ENCODE data around the gene PPP2R3C.

Gene PPP2R3C

DNA sequence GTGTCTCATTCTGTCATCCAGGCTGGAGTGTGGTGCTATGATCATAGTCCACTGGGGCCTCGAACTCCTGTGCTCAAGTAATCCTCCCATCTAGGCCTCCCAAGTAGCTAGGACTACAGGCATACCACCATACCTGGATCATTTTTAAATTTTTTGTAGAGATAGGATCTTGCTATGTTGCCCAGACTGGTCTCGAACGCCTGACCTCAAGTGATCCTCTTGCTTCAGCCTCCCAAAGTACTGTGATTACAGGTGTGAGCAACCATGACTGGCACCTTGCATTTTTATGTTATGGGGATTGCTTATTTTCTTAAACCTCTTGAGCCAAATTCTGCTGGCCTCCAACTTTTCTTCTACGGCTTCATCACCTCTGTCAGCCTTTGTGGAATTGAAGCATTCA, 27.4 kb upstream of the PPP2R3C start:
- H3K27me3 ChIP-seq (ENCODE audit: control insufficient read depth, insufficient read depth, low read length), result no peaks in the 10 kb centered on the region
- no peak overlapping the region for H3K4me3 ChIP-seq (ENCODE audit: low read length)
- H3K9me3 ChIP-seq (replicated peaks; ENCODE audit: low read length), result no peaks in the 10 kb centered on the region
- no peaks in the 10 kb centered on the region for H3K4me1 ChIP-seq (ENCODE audit: control insufficient read depth, insufficient read depth, low read length)
- H3K36me3 ChIP-seq (ENCODE audit: insufficient read depth, low read length), result peaks cover 3% of the 10 kb centered on the region
- H3K4me2 ChIP-seq (ENCODE audit: low read length), result no peak overlapping the region
- H3K9ac ChIP-seq (ENCODE audit: low read depth, low read length), result no peak overlapping the region

DNA sequence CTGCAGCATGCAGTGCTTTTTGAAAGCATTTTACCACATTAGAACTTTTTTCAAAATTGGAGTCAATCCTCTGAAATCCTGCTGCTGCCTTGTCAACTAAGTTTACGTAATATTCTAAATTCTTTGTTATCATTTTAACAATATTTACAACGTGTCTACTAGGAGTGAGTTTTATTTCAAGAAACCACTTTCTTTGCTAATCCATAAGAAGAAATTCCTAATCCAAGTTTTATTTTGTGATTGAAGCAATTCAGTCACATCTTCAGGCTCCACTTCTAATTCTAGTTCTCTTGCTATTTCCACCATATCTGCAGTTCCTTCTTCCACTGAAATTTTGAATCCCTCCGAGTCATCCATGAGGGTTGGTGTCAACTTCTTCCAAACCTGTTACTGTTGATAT, 25.9 kb upstream of the PPP2R3C start:
- H3K4me3 ChIP-seq (ENCODE audit: low read length), result no peak overlapping the region

DNA sequence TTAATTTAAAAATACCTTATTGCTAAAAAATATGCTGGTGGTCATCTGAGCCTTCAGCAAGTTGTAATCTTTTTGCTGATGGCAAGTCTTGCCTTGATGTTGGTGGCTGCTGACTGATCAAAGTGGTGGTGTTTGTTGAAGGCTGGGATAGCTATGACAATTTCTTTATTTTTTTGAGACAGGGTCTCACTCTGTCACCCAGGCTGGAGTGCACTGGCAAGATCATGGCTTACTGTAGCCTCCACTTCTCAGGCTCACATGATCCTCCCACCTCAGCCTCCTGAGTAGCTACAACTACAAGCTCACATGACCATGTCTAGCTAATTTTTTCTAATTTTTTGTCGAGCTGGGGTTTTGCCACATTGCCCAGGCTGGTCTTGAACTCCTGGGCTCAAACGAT, 25.4 kb upstream of the PPP2R3C start:
- no peak overlapping the region for H3K9ac ChIP-seq (ENCODE audit: low read depth, low read length)
- no peak overlapping the region for H3K4me2 ChIP-seq (ENCODE audit: low read length)
- H3K9me3 ChIP-seq (replicated peaks; ENCODE audit: low read length), result no peaks in the 10 kb centered on the region
- H3K4me1 ChIP-seq (ENCODE audit: control insufficient read depth, insufficient read depth, low read length), result no peaks in the 10 kb centered on the region
- H3K27me3 ChIP-seq (ENCODE audit: control insufficient read depth, insufficient read depth, low read length), result no peaks in the 10 kb centered on the region
- no peak overlapping the region for H3K4me3 ChIP-seq (ENCODE audit: low read length)
- H3K36me3 ChIP-seq (ENCODE audit: insufficient read depth, low read length), result peaks cover 3% of the 10 kb centered on the region

More for the DNA sequence above, 25.9 kb upstream of the PPP2R3C start:
- Histone ChIP-seq H3K9ac (ENCODE audit: low read depth, low read length) (no peak overlapping the region), H3K4me1 (ENCODE audit: control insufficient read depth, insufficient read depth, low read length) (no peaks in the 10 kb centered on the region), H3K36me3 (ENCODE audit: insufficient read depth, low read length) (peaks cover 3% of the 10 kb centered on the region), H3K27me3 (ENCODE audit: control insufficient read depth, insufficient read depth, low read length) (no peaks in the 10 kb centered on the region), H3K4me2 (ENCODE audit: low read length) (no peak overlapping the region), H3K9me3 (replicated peaks; ENCODE audit: low read length) (no peaks in the 10 kb centered on the region)

DNA sequence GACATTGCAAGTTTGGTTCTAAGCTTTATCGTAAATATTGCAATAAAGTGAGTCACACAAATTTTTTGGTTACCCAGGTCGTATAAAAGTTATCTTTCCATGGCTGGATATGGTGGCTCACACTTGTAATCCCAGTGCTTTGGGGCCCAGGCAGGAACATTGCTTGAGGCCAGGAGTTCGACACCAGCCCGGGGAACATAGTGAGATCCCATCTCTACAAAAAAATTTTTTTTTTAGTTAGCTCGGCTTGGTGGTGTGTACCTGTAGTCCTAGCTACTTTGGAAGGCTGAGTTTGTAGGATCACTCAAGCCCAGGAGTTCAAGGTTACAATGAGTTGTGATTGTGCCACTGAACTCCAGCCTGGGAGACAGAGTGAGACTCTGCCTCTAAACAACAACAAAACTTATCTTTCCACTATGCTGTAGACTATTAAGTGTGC, 24.9 kb upstream of the PPP2R3C start:
- H3K9ac ChIP-seq (ENCODE audit: low read depth, low read length), result no peak overlapping the region
- H3K4me1 ChIP-seq (ENCODE audit: control insufficient read depth, insufficient read depth, low read length), result no peaks in the 10 kb centered on the region
- H3K27me3 ChIP-seq (ENCODE audit: control insufficient read depth, insufficient read depth, low read length), result no peaks in the 10 kb centered on the region
- H3K4me3 ChIP-seq (ENCODE audit: low read length), result no peak overlapping the region
- H3K4me2 ChIP-seq (ENCODE audit: low read length), result no peak overlapping the region
- H3K36me3 ChIP-seq (ENCODE audit: insufficient read depth, low read length), result peaks cover 3% of the 10 kb centered on the region
- H3K9me3 ChIP-seq (replicated peaks; ENCODE audit: low read length), result no peaks in the 10 kb centered on the region

DNA sequence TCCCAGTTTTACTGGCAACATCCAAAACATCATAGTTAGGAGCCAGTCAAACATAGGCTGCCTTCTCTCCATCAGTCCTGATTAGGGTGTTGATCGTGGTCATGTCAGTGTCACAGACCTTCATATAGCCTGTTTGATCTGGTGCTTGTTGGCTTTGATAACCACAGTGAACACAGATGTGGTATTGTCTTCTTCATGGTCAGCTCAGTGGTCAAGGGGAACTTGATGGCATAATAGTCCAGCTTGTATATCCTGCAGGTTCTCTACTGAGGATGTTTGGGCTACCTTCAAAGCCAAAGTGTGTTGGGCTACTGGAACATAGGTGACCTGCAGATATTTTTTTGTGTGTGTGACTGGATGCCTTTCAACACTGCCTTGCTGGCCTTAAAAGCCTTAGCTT, 22.2 kb upstream of the PPP2R3C start:
- no peak overlapping the region for H3K9ac ChIP-seq (ENCODE audit: low read depth, low read length)
- no peaks in the 10 kb centered on the region for H3K36me3 ChIP-seq (ENCODE audit: insufficient read depth, low read length)
- H3K27me3 ChIP-seq (ENCODE audit: control insufficient read depth, insufficient read depth, low read length), result no peaks in the 10 kb centered on the region
- H3K4me2 ChIP-seq (ENCODE audit: low read length), result no peak overlapping the region
- H3K4me1 ChIP-seq (ENCODE audit: control insufficient read depth, insufficient read depth, low read length), result no peaks in the 10 kb centered on the region
- no peaks in the 10 kb centered on the region for H3K9me3 ChIP-seq (replicated peaks; ENCODE audit: low read length)
- no peak overlapping the region for H3K4me3 ChIP-seq (ENCODE audit: low read length)

DNA sequence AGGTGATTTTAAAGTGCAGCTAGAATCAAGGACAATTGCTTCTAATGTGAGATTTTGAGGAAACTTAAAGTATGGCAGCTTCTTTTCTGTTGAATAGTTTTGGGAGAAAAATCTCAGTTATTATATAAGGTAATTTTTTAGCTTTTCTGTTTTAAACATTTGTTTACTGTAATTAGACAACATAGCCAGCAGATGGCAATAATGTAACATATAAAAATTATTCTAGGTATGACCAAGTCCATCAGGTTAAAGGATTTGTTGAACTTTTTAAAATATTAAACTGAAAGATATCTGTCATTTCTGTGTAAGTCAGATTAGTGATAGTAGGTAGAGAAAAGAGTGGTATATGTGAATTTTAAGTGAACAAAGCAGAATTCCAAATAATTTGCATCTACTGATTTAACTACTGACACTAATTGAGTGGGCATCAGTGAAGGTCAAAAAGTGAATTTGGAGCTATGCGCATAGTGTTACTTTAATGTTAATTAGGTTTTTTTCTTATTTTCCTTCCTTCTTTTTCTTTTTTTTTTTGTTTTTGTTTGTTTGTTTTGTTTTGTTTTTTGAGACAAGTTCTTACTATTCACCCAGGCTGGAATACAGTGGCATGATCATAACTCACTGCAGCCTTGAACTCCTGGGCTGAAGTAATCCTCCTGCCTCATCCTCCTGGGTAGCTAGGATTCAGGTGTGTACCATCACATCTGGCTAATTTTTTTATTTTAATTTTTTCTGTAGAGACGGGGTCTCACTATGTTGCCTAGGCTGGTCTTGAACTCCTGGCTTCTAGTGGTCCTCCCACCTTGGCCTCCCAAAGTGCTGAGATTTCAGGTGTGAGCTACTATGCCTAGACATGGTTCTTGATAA, 19.2 kb upstream of the PPP2R3C start:
- Histone ChIP-seq H3K9me3 (replicated peaks; ENCODE audit: low read length) (no peaks in the 10 kb centered on the region), H3K4me3 (ENCODE audit: low read length) (no peak overlapping the region), H3K4me1 (ENCODE audit: control insufficient read depth, insufficient read depth, low read length) (no peaks in the 10 kb centered on the region), H3K9ac (ENCODE audit: low read depth, low read length) (no peak overlapping the region), H3K27me3 (ENCODE audit: control insufficient read depth, insufficient read depth, low read length) (no peaks in the 10 kb centered on the region), H3K36me3 (ENCODE audit: insufficient read depth, low read length) (peaks cover 3% of the 10 kb centered on the region), H3K4me2 (ENCODE audit: low read length) (no peak overlapping the region)

DNA sequence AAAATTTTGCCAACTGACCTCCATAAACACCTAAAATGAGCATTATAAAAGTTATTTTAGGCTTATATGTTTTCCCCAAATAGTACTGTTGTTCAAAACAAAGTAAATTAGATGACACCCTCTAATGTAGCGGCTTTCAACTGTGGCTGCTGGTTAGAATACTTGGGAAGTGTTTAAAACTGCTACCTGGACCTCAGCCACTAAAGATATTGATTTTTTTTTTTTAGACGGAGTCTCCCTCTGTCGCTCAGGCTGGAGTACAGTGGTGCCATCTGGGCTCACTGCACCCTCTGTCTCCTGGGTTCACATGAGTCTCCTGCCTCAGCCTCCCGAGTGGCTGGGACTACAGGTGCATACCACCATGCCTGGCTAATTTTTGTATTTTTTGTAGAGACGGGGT, 16.8 kb upstream of the PPP2R3C start:
- no peaks in the 10 kb centered on the region for H3K9me3 ChIP-seq (replicated peaks; ENCODE audit: low read length)
- H3K4me3 ChIP-seq (ENCODE audit: low read length), result no peak overlapping the region
- no peaks in the 10 kb centered on the region for H3K27me3 ChIP-seq (ENCODE audit: control insufficient read depth, insufficient read depth, low read length)
- peaks cover 13% of the 10 kb centered on the region for H3K36me3 ChIP-seq (ENCODE audit: insufficient read depth, low read length)
- no peaks in the 10 kb centered on the region for H3K4me1 ChIP-seq (ENCODE audit: control insufficient read depth, insufficient read depth, low read length)
- no peak overlapping the region for H3K4me2 ChIP-seq (ENCODE audit: low read length)
- no peak overlapping the region for H3K9ac ChIP-seq (ENCODE audit: low read depth, low read length)

DNA sequence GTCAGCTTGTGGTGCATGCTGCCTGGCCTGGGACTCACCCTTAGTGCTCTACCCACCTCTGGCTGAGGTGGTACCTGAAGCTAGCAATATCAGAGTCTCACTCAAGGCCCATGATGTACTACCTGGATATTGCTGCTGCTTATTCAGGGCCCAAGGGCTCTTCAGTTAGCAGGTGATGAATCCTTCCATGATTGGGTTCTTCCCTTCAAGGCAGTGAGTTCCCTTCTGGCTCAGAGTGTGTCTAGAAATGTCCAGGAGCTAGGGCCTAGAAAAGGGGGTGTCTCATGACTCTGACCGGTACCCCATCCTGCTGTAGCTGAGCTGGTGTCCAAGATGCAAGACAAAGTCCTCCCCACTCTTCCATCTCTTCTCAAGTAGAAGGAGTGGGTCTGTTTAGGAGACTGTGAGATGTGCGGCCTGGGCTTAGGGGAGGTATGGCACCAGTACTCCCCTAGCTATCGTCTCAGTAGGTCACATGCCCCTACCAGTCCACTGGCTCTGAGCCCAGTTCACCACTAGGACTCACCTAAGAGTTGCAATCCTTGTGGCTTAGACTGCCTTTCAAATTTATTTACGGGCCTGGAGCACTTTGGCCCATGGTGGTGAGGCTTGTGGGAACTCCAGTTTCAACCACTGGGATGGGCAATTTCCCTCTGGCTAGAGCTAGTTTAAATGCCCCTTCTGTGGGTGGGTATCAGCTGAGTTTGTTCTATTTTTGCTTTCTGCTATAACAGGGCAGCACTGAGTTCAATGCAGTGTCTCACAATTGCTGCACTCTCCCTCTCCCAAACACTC, 12.7 kb upstream of the PPP2R3C start:
- Histone ChIP-seq H3K4me2 (ENCODE audit: low read length) (no peak overlapping the region), H3K9me3 (replicated peaks; ENCODE audit: low read length) (no peaks in the 10 kb centered on the region), H3K4me3 (ENCODE audit: low read length) (no peak overlapping the region), H3K4me1 (ENCODE audit: control insufficient read depth, insufficient read depth, low read length) (no peaks in the 10 kb centered on the region), H3K36me3 (ENCODE audit: insufficient read depth, low read length) (peaks cover 13% of the 10 kb centered on the region), H3K27me3 (ENCODE audit: control insufficient read depth, insufficient read depth, low read length) (no peaks in the 10 kb centered on the region), H3K9ac (ENCODE audit: low read depth, low read length) (no peak overlapping the region)

DNA sequence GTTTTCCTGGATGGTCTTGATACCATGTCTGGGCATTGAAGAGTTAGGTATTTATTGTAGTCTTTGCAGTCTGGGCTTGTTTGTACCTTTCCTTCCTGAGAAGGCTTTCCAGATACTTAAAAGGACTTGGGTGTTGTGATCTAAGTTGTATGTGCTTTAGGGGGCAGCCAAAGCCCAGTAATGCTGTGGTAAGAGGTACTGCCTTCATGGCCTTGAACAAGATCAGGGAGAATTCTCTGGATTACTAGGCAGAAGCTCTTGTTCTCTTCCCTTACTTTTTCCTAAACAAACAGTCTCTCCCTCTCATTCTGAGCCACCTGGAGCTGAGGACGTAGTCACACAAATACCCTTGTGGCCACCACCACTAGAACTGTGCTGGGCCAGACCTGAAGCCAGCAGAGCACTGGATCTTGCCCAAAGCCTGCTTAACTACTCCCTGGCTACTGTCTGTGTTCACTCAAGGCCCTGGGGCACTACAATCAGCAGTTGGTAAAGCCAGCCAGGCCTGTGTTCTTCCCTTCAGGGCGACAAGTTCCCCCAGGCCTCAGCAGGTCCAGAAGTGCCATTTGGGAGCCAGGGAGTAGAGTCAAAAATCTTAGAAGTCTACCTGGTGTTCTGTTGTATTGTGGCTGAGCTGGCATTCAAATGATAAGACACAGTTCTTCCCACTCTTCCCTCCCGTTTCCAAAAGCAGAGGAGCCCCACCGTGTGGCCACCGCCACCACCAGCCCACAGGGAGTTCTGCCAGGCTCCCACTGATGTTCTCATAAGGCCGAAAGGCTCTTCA, 11.9 kb upstream of the PPP2R3C start:
- no peaks in the 10 kb centered on the region for H3K4me1 ChIP-seq (ENCODE audit: control insufficient read depth, insufficient read depth, low read length)
- no peaks in the 10 kb centered on the region for H3K27me3 ChIP-seq (ENCODE audit: control insufficient read depth, insufficient read depth, low read length)
- no peaks in the 10 kb centered on the region for H3K9me3 ChIP-seq (replicated peaks; ENCODE audit: low read length)
- H3K4me3 ChIP-seq (ENCODE audit: low read length), result no peak overlapping the region
- peaks cover 13% of the 10 kb centered on the region for H3K36me3 ChIP-seq (ENCODE audit: insufficient read depth, low read length)
- H3K4me2 ChIP-seq (ENCODE audit: low read length), result no peak overlapping the region
- no peak overlapping the region for H3K9ac ChIP-seq (ENCODE audit: low read depth, low read length)

DNA sequence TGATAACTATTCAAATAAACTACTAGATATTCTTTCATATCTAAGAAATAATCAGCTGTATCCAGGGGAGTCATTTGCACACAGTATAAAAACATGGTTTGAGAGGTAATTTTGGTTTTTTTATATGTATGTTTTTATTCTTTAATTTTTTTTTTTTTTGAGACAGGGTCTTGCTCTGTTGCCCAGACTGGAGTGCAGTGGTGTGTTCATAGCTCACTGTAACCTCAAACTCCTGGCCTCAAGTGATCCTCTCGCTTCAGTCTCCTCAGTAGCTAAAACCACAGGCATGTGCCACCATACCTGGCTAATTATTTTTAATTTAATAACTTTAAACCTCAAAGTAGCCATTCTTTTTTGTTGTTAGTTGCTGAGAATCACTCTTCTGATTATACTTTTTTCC, 2.3 kb upstream of the PPP2R3C start:
- Histone ChIP-seq H3K9me3 (replicated peaks; ENCODE audit: low read length) (no peaks in the 10 kb centered on the region), H3K36me3 (ENCODE audit: insufficient read depth, low read length) (peaks cover 3% of the 10 kb centered on the region), H3K4me1 (ENCODE audit: control insufficient read depth, insufficient read depth, low read length) (peaks cover 17% of the 10 kb centered on the region), H3K9ac (ENCODE audit: low read depth, low read length) (no peak overlapping the region), H3K27me3 (ENCODE audit: control insufficient read depth, insufficient read depth, low read length) (no peaks in the 10 kb centered on the region), H3K4me2 (ENCODE audit: low read length) (peak overlapping the region; percentile 86), H3K4me3 (ENCODE audit: low read length) (no peak overlapping the region)

DNA sequence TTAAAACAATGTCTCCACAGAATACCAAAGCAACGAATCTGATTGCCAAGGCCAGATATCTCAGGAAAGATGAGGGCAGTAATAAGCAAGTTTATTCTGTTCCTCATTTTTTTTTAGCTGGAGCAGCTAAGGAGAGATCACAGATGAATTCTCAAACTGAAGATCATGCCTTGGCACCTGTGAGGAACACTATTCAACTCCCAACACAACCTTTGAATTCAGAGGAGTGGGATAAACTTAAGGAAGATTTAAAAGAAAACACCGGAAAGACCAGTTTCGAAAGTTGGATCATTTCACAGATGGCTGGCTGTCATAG, 1.6 kb upstream of the PPP2R3C start:
- Histone ChIP-seq H3K9ac (ENCODE audit: low read depth, low read length) (peak overlapping the region; percentile 92), H3K4me3 (ENCODE audit: low read length) (peak overlapping the region; percentile 85), H3K4me1 (ENCODE audit: control insufficient read depth, insufficient read depth, low read length) (peaks cover 17% of the 10 kb centered on the region), H3K9me3 (replicated peaks; ENCODE audit: low read length) (no peaks in the 10 kb centered on the region), H3K27me3 (ENCODE audit: control insufficient read depth, insufficient read depth, low read length) (no peaks in the 10 kb centered on the region), H3K36me3 (ENCODE audit: insufficient read depth, low read length) (peaks cover 3% of the 10 kb centered on the region), H3K4me2 (ENCODE audit: low read length) (peak overlapping the region; percentile 86)
